ENCODE data around the gene SLC25A21. TPM values are rescaled to one million over a fixed set of nuclear protein-coding genes. Genes with fewer than 3 reads are reported as not detected.

SLC25A21 gene
- polyA plus RNA-seq, 2 of the 4 experiments (the other 2 are of a cell fraction): 0.68 to 1.4 TPM

DNA sequence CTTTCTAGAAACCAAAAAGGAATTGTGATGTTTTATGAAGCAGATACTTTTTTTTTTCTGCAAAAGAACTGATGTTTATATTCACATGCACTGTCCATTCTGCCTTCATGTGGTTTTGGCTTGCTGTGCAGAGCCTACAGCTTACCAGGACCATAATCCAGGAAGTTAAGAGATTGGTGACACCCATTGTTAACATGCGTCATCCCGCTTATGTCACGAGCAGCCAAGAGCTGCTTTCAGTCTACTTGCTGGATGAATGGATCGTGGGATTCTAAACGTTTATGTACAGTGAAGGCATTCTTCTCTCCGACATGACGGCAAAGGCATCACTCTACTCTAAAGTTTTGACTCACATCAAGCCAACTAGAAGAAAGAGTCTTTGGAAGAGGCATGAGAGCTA lies 434.1 kb downstream of the SLC25A21 start:
- H3K27ac ChIP-seq: no peak overlapping the region
- H3K4me1 ChIP-seq: no peaks in the 10 kb centered on the region
- H3K9me3 ChIP-seq: no peaks in the 10 kb centered on the region
- DNase-seq (ENCODE audit: low read depth in 1 of 2, low spot score in 1 of 2) (no peak), FAIRE-seq (no peak), ATAC-seq (no peak)
- TF ChIP-seq ZNF302 (CRISPR knock-in tag; IDR thresholded peaks at IDR 0.05) (no peak), ZFP36 (IDR thresholded peaks at IDR 0.05; ENCODE audit: borderline replicate concordance, partially characterized antibody) (no peak), PBX3 (IDR thresholded peaks at IDR 0.05) (no peak), USF2 (IDR thresholded peaks at IDR 0.05) (no peak)
- ChIA-PET CTCF (interaction anchor here (3.1 kb wide), 1 partner anchor 9 kb away, joined by 23 read pairs; no protein-coding TSS in a partner anchor), POLR2A (no interaction called here)
- whole genome bisulfite sequencing (ENCODE audit: missing lambda C conversion rate): 58% methylated on average over 7 of the region's 7 CpGs
- no peak overlapping the region for H3K4me3 ChIP-seq
- H3K4me2 ChIP-seq: no peak overlapping the region

- CTCF ChIA-PET: no interaction called here
- ATAC-seq (no peak), FAIRE-seq (no peak), DNase-seq (ENCODE audit: low read depth in 1 of 2, low spot score in 1 of 2) (no peak)
- Histone ChIP-seq H3K4me3 (no peak overlapping the region), H3K4me2 (no peak overlapping the region), H3K9me3 (no peaks in the 10 kb centered on the region), H3K27ac (no peak overlapping the region), H3K4me1 (no peaks in the 10 kb centered on the region)
- TF ChIP-seq CEBPB (IDR thresholded peaks at IDR 0.05): no peak
- WGBS (ENCODE audit: missing lambda C conversion rate): 59% methylated on average over 3 of the region's 3 CpGs
- POLR2A ChIA-PET: no interaction called here
These were observed 446.3 kb downstream of the SLC25A21 start for GRCh38 chr14:36726128-36726527.

GRCh38 chr14:36724162-36724561 lies 448.2 kb downstream of the SLC25A21 start:
- POLR2A ChIA-PET: no interaction called here

DNA sequence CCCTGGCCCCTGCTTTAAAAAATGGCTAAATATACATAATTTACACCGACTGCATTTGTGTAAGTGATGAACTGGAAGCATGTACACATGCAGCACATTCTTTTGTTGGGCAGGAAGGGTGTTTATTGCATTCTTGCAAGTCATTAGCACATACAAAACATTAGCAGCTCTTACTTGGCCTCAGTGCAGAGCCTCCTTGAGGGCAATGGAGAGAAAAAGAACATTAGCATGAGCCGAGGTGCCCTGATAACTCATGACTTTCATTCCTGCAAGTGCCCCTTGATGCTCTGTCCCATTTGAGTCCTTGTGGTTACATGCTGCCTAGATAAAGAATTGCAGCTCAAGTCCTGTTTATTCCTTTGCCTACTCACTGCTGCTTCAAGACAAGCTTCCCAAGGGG lies 448.9 kb downstream of the SLC25A21 start:
- Histone ChIP-seq H3K4me2 (no peak overlapping the region), H3K9me3 (no peaks in the 10 kb centered on the region), H3K4me3 (no peak overlapping the region), H3K27ac (no peak overlapping the region), H3K4me1 (no peaks in the 10 kb centered on the region)
- ChIA-PET CTCF (interaction anchor here (0.8 to 1.2 kb wide), 2 partner anchors 69 to 75 kb away, joined by 3 read pairs; no protein-coding TSS in a partner anchor), POLR2A (no interaction called here)
- no peak for DNase-seq (ENCODE audit: low read depth in 1 of 2, low spot score in 1 of 2)
- WGBS (ENCODE audit: missing lambda C conversion rate): 15% methylated on average over 2 of the region's 2 CpGs
- TF ChIP-seq E2F6 (IDR thresholded peaks at IDR 0.05; ENCODE audit: borderline replicate concordance, low read depth): no peak
- no peak for TF ChIP-seq PHF8 (IDR thresholded peaks at IDR 0.05; ENCODE audit: borderline replicate concordance, low read depth)
- no peak for TF ChIP-seq TFCP2L1 (CRISPR knock-in tag; IDR thresholded peaks at IDR 0.05)
- no peak for TF ChIP-seq CHD2 (IDR thresholded peaks at IDR 0.05; ENCODE audit: low read length, partially characterized antibody)
- no peak for TF ChIP-seq MYC (IDR thresholded peaks at IDR 0.05; ENCODE audit: borderline replicate concordance, low read length)
- no peak for TF ChIP-seq TP53 (CRISPR knock-in tag; IDR thresholded peaks at IDR 0.05)
- TF ChIP-seq ZFP36 (IDR thresholded peaks at IDR 0.05; ENCODE audit: borderline replicate concordance, partially characterized antibody): no peak
- no peak for TF ChIP-seq JUNB (IDR thresholded peaks at IDR 0.05)
- TF ChIP-seq ESRRA (IDR thresholded peaks at IDR 0.05; ENCODE audit: borderline replicate concordance, low read length): no peak
- no peak for TF ChIP-seq RAD21 (conservative IDR thresholded peaks at IDR 0.05 in 1 of 2, IDR thresholded peaks at IDR 0.05 in 1 of 2)
- no peak for TF ChIP-seq HOXB13 (CRISPR knock-in tag; IDR thresholded peaks at IDR 0.05; ENCODE audit: low read depth)
- TF ChIP-seq CEBPB (IDR thresholded peaks at IDR 0.05): no peak
- no peak for TF ChIP-seq REST (IDR thresholded peaks at IDR 0.05)
- TF ChIP-seq SMC3 (IDR thresholded peaks at IDR 0.05): no peak
- TF ChIP-seq KDM1A (IDR thresholded peaks at IDR 0.05; ENCODE audit: low read depth): no peak
- TF ChIP-seq, protein P1, sequence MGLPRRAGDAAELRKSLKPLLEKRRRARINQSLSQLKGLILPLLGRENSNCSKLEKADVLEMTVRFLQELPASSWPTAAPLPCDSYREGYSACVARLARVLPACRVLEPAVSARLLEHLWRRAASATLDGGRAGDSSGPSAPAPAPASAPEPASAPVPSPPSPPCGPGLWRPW (IDR thresholded peaks at IDR 0.05): no peak
- TF ChIP-seq, protein P2, sequence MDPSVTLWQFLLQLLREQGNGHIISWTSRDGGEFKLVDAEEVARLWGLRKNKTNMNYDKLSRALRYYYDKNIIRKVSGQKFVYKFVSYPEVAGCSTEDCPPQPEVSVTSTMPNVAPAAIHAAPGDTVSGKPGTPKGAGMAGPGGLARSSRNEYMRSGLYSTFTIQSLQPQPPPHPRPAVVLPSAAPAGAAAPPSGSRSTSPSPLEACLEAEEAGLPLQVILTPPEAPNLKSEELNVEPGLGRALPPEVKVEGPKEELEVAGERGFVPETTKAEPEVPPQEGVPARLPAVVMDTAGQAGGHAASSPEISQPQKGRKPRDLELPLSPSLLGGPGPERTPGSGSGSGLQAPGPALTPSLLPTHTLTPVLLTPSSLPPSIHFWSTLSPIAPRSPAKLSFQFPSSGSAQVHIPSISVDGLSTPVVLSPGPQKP (IDR thresholded peaks at IDR 0.05; ENCODE audit: low read depth, low read length): no peak
- TF ChIP-seq RCOR1 (IDR thresholded peaks at IDR 0.05; ENCODE audit: low read depth, low read length): no peak
- no peak for TF ChIP-seq CBX8 (IDR thresholded peaks at IDR 0.05)
- TF ChIP-seq MAFK (IDR thresholded peaks at IDR 0.05; ENCODE audit: partially characterized antibody): no peak
- no peak for ATAC-seq
- FAIRE-seq: no peak

More at GRCh38 chr14:36724162-36724561, 448.2 kb downstream of the SLC25A21 start:
- ATAC-seq: no peak
- no peaks in the 10 kb centered on the region for H3K4me1 ChIP-seq
- FAIRE-seq: no peak
- H3K27ac ChIP-seq: no peak overlapping the region
- H3K4me2 ChIP-seq: no peak overlapping the region
- no peak overlapping the region for H3K4me3 ChIP-seq
- no peak for TF ChIP-seq POLR2A (IDR thresholded peaks at IDR 0.05; ENCODE audit: low read length)
- CTCF ChIA-PET: interaction anchor here (0.6 to 1.2 kb wide), 2 partner anchors 17 to 69 kb away, joined by 3 read pairs; no protein-coding TSS in a partner anchor
- H3K9me3 ChIP-seq: no peaks in the 10 kb centered on the region
- no peak for DNase-seq (ENCODE audit: low read depth in 1 of 2, low spot score in 1 of 2)
